ENCODE measurements around the gene TNS3.
"Not testable (repeated sequence)": the region's sequence is repeated elsewhere in the genome, so short reads cannot be mapped to it uniquely, and the experiment has no call there.

The TNS3 gene

DNA sequence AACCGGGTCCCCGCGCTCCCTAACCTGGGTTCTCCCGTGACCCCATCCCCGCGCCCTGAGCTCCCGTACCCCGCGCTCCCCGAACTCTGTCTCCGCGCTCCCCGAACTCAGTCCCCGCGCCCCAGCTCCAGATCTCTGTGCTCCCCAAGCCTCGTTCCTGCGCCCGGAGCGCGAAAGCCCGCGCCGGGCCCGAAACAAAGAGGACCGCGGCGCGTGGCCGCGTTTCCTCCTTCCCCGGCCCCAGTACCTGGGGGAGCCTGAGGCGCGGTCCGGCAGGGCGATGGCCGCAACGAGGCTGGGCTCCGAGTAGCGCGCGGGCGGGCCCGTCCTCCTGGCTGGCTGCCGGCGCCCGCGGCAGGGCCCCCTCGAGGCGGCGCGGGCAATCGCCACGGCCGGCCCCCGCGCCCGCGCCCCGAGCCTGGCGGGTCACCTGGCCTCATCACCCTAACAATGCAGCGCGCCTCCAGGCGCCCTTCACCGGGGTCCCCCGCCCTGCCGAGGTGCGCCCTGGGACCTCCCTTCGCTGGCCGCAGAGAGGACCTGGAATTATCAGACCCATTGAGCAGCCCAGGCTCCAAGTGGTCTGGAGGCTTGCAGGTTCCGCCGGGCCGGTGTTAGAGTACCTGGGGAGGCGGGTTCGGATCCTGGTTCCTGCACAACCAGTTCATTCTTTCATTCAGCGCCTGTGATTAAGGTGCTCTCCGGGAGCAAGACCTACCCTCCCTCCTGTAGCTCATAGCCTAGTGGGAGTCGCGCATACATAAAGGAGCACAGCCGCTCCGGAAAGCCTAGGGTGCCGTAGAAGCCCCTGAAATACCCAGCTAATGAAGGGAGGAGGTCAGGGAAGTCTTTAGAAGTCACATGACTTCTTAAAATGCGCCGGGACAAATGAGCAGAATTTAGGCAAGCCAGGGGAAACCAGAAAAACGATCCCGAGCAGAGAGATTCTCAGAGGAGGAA, at the start of gene TNS3:
TSS of gene TNS3 (minus strand) at position 308 of the 960 bp plus-strand sequence. CDS start 142,475 bp downstream, outside the sequence.
- DNase-seq: no peak

DNA sequence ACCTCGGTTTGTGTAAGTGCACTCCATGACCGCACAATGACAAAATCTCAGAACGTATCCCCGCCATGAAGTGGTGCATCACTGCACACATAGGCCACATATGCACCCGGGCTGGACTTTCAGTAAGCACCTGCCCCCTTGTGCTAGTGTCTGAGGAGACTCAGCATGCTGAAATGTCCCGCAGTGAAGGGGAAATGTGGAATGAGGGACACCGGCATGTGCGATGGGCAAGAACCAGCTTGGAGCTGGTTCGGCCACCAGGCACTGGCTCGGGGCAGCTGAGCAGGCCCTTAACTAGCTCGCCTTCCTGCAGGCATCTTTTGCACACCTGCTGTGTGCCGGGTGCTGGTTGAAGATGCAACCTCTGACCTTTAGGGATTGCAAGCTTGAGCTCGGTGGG, 49.8 kb upstream of the TNS3 start:
- no peak for DNase-seq

DNA sequence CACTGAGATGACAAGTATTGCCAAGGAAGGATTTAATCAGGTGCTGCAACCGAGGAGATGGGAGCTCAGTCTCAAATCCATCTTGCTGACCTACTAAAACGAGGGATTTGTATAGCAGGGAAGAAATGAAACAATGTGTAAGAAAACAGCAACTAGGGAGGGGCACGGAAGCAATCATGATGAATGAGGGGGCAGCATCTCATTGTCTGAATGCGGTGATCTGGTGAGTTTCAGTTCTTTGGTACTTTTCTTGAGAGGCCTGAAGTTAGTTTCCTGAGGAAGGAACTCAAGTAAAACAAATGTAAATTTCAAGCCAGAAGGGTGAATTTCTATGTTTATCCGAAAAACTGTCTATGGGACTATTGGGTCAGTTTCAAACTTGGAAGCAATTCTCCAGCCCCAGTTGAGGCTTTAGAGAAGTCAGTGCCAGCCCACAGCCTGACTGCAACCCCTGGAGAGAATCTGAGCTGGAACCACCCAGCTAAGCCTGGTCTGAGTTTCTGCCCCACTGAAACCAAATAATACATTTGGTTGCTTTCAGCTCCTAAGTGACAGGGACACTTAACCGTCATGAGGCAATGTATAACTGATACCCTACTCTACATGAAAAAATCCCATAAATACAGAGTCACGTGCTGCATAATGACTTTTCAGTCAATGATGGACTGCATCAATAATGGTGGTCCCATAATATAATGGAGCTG, 45.8 kb upstream of the TNS3 start:
- no peak for DNase-seq

DNA sequence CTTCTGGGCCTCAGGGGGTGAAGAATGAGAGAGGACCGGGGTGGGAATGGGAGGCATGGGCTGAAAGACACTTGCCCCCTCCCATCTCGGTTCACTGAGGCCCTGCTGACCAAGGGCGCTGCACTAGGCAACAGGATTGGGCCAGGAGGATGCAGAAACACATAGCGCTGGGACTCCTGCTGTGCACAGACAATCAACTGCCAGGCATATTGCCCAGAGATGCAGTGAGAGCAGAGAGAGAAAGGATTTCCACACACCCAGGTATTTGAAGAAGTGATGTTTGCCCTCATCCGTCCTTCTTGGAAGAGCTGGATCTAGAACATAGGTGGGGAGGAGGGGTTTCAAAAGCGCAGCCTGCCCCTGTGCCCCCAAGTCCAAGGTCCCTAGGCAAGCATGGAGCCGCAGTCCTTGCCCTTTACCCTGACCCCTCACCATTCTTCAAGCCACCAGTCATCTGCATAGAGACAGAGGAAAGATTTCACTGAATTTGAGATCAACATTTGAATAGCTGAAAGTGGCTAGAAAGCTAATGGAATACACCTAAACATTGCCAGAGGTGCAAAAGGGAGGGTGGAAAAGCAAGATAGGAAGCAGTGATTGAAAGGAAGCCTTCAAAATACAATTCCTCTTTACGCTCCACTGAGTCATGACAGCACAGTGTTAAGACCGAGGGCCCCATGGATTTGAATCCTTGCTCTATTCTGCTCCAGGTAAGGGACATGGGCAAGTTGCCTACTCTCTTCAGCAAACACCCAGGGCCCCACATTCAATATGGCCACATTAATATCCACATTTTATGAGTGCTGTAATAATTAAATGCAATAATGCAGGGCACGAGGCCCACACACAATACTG, 44.2 kb upstream of the TNS3 start:
- DNase-seq: no peak

DNA sequence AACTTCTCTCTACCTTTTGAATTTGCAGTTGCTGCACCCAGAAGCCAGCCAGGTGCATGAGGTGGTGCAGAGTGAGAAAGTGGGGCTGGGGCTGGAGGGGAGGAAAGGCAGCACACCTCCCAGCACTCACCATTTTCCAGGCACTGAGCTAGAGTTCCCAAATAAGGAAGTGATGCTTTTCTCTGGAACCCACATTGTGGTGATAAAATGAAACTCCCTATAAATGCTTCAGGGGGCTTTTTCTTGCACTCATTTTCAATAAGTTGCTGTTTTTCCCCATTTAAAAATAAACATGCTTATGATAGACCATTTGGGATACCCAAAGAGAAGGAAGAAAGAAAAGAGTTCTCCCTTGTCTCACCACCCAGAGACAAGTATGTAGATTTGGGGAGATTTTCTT, 42.8 kb upstream of the TNS3 start:
- DNase-seq: no peak

DNA sequence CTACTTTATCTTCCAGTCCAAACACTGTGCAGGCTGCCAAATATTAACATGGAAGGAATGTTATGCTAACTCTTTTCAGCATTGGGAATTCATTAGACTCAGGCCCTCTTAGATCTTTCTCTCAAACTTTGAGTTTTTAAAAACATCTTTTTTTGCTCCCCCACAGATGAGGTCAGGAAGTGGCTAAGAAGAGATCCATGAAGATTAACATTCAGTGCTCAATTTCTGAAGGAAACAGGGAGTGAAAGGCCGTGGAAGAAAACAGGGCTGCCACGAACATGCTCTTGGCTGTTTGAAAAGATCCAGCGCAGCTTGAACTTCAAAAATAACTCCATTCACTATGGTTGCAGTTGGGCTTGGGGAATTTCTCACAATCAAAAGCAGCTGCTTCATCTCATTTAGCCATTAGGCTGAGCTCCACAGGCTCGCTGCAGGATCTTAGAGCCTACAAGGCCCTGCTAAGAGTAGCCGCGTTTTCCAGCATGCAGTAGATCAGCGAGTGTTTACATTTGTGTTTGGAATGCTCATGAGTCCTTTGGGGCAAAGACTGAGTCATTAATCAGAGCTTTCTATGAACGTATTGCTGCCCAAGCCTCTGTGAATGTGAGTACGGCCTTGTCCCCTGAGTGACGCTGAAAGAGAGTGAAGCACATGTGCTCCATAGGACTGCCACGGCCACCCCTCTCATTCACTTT, 41.2 kb upstream of the TNS3 start:
- no peak for DNase-seq

DNA sequence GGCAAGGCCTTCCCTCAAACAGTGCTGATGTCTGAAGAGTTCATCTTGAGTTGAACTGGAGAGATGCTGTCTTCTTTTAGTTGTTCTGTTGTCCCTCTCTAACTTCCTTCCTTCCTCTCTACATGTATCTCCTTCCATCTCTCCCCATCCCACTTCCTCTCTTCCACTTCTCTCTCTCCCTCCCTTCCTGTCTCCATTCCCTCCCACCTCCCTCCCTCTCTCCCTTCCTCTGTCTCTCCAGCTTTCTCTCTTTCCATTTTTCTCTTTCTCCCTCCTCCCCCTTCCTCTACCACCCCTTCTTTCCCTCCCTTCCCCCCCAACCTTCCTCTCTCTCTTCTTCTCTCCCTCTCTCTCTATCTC, 40.7 kb upstream of the TNS3 start:
- no peak for DNase-seq

DNA sequence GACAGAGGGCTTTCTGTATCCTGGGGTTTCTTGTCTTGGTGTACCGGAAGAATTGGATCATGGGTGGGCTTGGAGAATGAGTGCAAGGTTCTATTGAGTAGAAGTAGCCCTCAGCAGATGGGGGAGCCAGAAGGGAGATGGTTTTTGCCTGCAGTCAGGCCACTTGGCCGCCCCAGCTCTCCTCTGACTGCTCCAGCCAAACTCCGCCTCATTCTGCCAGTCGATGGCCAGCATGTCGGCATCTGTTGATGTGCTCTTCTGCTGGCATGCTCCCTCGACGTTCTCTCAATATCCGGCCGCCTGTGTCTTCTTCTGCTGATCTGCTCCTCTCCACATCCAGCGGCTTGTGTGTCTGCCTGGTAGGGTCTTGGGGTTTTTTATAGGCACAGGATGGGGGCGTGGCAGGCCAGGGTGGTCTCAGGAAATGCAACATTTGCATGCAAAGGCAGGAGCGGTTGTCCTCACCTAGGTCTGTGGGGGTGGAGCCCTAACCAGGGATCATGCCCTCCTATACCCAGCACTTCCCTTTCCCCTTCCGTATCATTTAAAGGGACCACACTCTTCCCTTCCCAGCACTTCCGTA, 40.2 kb upstream of the TNS3 start:
- DNase-seq: no peak

DNA sequence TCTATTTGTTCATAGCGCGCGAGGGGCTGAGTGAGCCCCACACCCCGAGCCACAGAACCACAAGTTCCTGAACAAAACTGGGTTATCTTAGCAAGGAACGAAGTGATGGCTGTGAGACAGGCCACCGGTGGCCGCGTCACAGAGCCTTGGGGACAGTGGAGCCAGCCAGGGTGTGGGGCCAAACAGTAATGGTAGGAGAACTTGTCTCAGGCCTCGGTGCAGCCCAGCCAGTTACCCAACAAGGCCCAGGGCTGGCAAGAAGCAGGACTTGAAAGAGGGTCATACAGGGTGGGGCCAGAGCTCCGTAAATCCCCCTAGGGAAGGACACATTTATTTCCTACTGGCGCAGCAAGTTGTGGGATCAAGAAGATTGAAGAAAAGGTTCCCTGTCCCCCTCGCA, 39.4 kb upstream of the TNS3 start:
- DNase-seq: no peak

DNA sequence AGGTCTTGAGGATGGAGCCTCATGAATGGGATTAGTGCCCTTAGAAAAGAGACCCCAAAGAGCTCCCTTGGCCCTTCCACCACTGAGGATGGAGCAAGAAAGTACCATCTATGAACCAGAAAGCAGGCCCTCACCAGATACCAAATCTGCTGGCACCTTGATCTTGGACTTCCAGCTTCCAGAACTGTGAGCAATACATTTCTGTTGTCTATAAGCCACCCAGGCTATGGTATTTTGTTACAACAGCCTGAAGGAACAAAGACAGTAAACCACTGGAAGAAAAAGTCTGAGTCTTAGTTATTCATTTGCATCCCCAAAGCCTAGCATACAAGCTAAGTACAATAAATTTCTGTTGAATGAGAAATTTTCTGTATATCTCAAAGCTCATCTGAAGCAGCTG, 37.9 kb upstream of the TNS3 start:
- DNase-seq: no peak

DNA sequence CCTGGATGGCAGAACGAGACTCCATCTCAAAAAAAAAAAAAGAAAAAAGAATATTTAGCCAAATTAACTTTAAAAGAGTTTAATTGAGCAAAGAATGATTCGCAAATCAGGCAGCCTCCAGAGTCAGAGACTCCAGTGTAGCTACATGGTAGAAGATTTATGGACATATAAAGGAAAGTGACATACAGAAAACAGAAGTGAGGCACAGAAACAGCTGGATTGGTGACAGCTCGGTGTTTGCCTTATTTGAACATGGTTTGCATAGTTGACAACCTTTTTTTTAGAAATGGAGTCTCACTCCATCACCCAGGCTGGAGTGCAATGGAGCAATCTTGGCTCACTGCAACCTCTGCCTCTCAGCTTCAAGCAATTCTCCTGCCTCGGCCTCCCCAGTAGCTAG, 35.2 kb upstream of the TNS3 start:
- DNase-seq: no peak

DNA sequence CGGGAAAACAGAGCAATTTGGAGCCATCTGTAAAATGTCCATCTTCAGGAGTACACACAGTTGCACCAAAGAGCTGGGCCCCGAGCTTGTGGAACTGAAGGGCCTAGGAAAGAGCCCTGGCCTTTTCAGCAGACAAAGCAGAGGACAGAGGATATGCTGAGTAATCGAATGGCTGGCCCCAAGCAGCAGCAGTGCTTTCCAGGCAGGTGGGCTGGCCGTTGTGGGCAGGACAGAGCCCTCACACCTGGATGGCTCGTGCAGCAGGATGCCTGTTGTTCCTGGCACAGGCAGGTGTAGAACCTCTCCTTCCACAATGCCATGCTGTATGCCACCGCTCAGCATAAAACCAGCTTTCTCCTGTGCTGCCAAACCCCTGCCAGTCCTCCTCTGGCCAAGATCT, 32.5 kb upstream of the TNS3 start:
- no peak for DNase-seq

DNA sequence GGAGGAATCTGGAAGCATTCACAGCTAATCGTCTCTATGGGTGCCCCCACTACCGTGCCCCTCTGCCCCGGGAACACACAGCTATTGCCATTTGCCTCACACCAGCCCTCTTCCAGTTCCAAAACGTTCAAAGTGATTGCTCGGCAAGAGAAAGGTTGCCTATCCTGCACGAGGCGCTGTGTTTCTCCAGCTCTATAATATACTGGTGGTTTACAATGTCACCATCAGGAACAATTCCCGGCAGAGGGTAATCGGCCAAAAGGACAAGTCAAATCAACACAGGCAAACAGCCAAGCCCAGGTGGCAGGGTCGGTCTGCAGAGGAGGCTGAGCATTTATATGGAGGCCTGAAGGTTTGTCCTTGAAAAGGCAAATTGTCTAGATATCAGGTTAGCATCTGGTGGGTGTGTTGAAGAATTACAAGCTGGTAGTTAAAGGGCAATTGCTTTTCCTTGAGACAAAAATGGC, 29.2 kb upstream of the TNS3 start:
- DNase-seq: peak; percentile 14 to 26

DNA sequence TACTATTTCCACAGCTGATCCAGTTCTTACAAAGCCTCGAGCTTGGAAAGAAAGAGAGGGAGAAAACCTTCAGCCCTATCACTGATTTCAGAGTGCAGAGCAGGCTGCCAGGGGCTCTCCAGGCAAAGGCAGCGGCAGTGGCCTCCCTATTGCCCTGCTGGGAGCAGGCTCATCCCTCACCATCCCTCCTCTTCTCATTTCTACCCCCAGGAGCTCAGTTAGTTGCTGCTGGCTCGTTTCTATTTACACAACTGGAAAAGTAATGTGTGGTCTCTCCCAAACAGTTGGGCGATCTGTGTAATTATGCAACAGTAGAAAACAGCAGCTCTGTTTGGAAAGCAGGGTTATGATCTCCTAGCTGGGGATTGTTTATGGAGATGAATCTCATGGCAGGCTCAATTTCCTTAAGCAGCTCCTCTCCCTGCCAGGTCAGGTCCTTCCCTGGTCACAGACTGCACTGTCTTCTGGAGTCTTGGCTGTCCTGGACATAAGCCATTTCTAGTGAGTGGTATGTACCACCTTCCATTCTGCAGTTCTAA, 28.7 kb upstream of the TNS3 start:
- peak in 1 of 2 experiments; percentile 21 for DNase-seq

DNA sequence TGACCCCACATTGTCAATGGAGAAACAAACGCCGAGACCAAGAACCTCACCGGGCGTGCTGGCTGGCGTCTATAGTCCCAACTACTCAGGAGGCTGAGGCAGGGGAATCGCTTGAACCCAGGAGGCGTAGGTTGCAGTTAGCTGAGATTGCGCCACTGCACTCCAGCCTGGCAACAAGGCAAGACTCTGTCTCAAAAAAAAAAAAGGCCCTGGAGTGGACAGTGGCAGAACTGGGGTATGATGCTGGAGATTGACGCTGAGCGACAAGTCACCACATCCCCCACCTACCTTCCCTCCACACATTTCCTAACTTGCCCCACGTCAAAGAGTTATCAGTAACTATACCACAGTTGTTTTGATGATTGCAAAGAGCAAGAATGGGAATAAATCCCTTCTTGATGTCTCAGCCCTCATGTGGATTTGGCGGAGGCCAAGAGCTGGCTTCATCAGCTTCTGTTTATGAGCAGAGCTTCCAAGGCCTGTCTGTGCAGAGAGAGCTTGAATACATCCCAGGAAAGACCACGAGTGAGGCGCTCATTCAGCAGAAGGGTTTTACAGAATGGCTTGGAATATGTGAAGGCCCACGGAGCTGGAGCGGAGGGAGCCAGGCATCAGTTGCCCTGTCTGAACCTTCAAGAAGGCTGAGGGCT, 28.0 kb upstream of the TNS3 start:
- DNase-seq: no peak

DNA sequence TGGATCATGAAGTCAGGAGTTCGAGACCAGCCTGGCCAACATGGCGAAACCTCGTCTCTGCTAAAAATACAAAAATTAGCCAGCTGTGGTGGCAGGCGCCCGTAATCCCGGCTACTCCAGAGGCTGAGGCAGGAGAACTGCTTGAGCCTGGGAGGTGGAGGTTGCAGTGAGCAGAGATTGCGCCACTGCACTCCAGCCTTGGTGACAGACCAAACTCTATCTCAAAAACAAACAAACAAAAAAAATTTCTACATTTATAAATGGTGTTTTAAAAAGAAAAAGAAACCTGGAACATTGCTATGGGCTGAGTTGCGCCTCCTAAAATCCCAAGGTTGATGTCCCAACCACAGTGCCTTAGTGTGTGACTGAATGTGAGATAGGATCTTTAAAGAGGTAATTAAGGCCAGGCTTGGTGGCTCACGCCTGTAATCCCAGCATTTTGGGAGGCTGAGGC, 24.7 kb upstream of the TNS3 start:
- not testable (repeated sequence) for DNase-seq

DNA sequence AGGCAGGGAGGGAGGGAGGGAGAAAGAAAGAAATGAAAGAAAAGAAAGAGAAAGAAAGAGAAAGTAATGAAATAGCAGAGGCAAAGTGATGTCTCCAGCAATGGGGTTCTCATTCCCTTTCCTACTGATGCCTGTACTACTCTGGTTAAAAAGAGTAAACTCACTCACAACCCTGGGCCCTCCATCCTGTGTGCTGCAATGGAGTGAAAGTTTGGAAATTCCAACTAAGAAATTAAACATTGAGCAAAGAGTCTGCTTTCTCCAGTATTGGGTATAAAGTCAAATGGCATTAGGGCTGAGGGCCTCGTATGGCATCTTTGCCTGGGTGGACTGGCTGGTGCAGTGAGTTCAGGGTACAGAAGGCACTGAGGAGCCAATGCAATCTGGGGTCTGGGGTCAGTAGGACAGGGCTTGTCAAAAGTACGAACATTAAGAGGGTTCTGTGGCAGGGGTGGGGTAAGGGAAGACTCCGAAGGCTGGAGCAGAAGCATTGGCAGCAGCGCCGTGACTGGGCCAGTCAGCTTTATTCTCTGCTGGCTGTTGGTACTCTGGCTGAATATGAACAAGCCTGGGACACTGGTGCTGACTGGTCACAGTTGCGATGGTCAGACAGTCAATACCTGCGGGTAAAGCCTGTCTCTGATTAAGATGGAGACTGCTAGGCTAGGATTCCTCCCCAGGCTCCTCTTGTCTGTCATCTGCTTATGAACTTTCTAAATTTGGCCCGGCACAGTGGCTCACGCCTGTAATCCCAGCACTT, 24.1 kb upstream of the TNS3 start:
- DNase-seq: no peak

DNA sequence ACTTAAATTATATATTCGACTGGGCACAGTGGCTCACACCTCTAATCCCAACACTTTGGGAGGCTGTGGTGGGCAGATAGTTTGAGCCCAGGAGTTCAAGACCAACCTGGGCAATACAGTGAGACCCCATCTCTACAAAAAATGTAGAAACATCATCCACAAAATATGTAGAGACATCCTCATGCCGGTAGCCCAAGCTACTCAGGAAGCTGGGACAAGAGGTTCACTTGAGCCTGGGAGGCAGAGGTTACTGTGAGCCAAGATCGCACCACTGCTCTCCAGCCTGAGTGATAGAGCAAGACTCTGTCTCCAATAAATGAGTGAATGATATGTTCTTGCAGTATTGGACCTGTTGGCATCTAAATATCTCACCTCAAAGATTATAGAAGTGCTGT, 22.6 kb upstream of the TNS3 start:
- DNase-seq: no peak

DNA sequence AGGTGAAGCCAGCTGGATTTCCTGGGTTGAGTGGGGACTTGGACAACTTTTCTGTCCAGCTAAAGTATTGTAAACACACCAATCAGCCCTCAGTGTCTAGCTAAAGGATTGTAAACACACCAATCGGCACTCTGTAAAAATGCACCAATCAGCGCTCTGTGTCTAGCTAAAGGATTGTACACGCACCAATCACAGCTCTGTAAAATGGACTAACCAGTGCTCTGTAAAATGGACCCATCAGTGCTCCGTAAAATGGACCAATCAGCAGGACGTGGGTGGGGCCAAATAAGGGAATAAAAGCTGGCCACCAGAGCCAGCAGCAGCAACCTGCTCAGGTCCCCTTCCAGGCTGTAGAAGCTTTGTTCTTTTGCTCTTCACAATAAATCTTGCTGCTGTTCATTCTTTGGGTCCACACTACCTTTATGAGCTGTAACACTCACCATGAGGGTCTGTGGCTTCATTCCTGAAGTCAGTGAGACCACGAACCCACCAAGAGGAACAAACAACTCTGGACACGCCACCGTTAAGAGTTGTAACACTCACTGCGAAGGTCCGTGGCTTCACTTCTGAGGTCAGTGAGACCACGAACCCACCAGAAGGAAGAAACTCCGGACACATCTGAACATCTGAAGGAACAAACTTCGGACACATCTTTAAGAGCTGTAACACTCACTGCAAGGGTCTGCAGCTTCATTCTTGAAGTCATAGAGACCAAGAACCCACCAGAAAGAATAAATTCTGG, 21.8 kb upstream of the TNS3 start:
- not testable (repeated sequence) for DNase-seq
